ENCODE data around the gene TSPO.
A peak's percentile ranks its signal among the peaks of the same experiment; 100 is the strongest.

The TSPO gene

DNA sequence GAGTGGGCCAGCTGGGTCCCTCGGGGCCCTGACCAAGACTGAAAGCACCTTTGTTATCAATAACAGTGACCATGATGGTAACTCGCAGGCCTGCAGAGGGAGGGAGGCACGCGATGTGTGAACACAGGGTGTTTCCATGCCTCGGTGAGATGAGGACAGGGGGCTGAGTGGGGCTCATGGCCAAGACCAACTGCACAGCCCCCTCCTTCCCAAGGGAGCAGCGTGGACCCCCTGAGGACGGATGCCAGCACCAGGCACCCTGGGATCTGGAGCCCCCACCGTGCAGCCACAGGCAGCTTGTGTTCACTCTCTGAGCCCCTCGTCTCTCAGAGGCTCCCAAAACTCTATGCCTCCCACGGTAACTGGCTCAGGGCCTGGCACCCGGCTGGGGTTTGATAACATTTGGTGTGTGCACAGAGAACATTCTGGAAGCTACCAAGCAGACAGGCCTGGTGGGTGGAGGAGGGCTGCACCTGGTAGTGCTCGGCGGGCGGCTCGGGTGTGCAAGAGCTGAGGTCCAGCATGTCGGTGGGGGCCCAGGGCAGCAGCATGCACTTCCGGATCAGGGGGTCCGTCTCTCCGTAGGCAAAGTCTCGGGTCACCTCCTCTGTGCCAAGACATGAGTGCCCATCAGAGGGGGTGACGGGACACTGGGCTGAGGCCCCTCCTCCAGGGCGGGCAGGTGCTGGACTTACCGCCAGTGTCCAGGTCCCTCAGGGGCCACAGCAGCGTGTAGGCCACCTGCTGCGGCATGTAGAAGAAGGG is 28.0 kb downstream of the TSPO start:
- DNase-seq (no peak), ATAC-seq (peak; percentile 40)
- H3K27ac Mint-ChIP-seq, result no peak overlapping the region
- H3K4me1 Mint-ChIP-seq, result peaks cover 31% of the 10 kb centered on the region
- H3K9me3 Mint-ChIP-seq, result no peaks in the 10 kb centered on the region
- H3K4me3 Mint-ChIP-seq, result no peak overlapping the region
- no peaks in the 10 kb centered on the region for H3K27me3 Mint-ChIP-seq

DNA sequence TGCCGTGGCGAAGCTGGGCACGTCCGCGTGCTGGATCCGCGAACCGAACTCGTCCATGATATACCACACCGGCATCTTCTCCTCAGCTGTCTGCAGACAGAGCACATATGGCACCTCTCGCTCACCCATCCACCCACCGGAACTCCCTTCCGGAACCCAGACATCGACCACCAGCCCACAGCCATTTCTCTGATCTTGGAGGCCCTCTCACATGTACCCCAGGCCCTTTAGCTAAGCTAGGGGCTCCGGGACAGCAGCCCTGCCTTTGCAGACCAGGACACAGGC is 28.5 kb downstream of the TSPO start:
- no peak overlapping the region for H3K4me3 Mint-ChIP-seq
- ATAC-seq, result no peak
- peaks cover 36% of the 10 kb centered on the region for H3K4me1 Mint-ChIP-seq
- no peaks in the 10 kb centered on the region for H3K27me3 Mint-ChIP-seq
- no peaks in the 10 kb centered on the region for H3K9me3 Mint-ChIP-seq
- no peak overlapping the region for H3K27ac Mint-ChIP-seq
- no peak for DNase-seq

DNA sequence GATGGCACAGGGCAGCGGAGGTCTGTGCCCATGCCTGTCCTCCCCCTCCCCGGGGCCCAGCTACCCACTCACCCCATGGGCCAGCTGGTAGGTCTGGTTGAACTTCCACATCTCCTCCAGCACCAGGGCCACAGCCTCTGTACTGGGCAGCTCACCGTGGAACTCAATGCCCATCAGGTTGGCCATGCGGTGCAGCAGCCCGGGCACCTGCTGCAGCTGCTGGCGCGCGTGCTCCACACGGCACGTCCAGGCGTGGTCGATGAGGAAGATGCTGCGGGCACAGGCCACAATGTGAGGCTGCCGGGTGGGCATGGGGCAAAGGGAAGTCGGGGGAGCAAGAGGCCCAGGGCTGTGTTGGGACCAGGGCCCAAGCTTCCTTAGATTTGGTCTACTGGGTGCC is 29.3 kb downstream of the TSPO start:
- peak overlapping the region in 1 of 2 donors; percentile 94 for H3K27ac Mint-ChIP-seq
- DNase-seq, result no peak
- no peaks in the 10 kb centered on the region for H3K9me3 Mint-ChIP-seq
- ATAC-seq, result no peak
- H3K4me3 Mint-ChIP-seq, result no peak overlapping the region
- H3K27me3 Mint-ChIP-seq, result no peaks in the 10 kb centered on the region
- peaks cover 44% of the 10 kb centered on the region for H3K4me1 Mint-ChIP-seq

DNA sequence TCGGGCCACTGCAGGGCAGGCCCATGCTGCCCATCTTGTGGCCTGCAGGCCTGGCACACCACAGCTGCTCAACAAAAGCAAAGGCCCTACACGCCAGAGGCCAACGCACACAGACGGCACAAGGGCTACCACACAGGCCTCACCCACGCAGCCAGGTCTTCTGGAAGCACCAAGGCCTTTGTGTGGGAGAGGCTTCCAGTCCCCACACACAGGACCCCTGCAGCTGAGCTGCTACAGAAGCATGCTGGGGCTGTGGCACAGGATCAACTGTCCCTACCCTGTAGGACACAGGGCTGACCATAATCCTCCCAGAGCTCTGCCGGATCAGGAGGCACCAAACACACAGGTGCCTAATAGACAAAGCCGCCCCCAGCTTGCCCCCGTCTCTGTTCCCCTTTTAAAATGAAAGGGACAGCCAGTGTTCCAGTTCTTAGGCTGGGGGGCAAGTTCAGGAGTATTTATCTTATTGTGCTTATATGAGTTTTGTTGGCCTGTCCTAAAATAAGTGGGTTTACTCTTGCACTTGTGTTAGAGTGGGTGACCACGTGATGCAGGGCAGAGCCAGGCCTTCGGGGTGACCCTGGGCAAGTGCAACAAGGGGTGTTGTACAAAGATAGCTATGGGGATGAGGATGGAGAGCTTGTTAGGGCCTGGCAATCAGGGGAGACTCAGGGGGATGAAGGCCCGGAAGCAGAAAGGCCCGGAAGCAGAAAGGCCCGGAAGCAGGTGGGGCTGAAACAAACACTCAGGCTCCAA is 30.1 kb downstream of the TSPO start:
- peak overlapping the region in 1 of 2 donors; percentile 64 for H3K27ac Mint-ChIP-seq
- DNase-seq, result no peak
- H3K27me3 Mint-ChIP-seq, result no peaks in the 10 kb centered on the region
- no peaks in the 10 kb centered on the region for H3K9me3 Mint-ChIP-seq
- ATAC-seq, result no peak
- H3K4me3 Mint-ChIP-seq, result no peak overlapping the region
- H3K4me1 Mint-ChIP-seq, result peaks cover 51% of the 10 kb centered on the region

DNA sequence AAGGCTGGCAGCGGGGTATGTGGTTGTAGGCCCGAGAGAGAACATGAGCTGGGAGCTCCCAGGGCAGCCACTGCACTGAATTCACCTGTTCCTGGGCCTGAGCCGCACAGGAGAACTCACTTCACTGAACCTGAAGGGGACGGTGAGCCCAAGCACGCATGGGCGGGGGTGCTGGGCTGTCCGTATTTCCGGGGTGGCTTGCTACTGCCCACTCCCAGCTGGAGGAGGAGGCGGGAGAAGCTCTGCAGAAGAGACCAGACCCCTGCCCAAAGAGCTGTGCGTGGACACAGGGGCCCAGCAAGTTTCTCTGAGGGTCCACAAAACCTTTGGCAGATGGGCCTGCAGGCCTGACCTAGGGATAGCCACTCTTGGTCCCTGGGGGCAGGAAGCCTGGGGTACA is 30.8 kb downstream of the TSPO start:
- H3K4me1 Mint-ChIP-seq, result peaks cover 51% of the 10 kb centered on the region
- H3K9me3 Mint-ChIP-seq, result no peaks in the 10 kb centered on the region
- H3K27me3 Mint-ChIP-seq, result no peaks in the 10 kb centered on the region
- no peak overlapping the region for H3K4me3 Mint-ChIP-seq
- no peak for DNase-seq
- ATAC-seq, result no peak
- no peak overlapping the region for H3K27ac Mint-ChIP-seq

DNA sequence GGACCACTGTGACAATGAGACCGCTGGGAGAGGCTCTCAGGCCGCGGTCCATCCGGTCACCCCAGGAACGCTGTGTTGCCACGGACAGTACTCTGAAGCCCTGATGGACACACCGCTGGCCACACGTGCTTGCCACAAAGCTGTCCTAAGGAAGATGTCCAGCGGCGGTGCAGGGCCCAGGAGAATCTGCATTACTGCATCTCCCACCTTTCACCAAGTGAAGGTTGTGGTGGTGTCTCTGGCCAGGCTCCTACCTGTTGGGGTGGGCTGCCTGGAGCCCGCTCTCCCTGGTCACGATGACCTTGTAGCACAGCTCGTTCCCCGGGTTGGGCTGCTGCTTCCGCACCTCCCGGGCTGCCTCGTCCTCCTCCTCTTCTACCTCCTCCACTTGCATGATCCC is 31.4 kb downstream of the TSPO start:
- peaks cover 54% of the 10 kb centered on the region for H3K4me1 Mint-ChIP-seq
- no peaks in the 10 kb centered on the region for H3K27me3 Mint-ChIP-seq
- no peaks in the 10 kb centered on the region for H3K9me3 Mint-ChIP-seq
- no peak for DNase-seq
- H3K4me3 Mint-ChIP-seq, result no peak overlapping the region
- H3K27ac Mint-ChIP-seq, result peak overlapping the region in 1 of 2 donors; percentile 15
- ATAC-seq, result no peak

DNA sequence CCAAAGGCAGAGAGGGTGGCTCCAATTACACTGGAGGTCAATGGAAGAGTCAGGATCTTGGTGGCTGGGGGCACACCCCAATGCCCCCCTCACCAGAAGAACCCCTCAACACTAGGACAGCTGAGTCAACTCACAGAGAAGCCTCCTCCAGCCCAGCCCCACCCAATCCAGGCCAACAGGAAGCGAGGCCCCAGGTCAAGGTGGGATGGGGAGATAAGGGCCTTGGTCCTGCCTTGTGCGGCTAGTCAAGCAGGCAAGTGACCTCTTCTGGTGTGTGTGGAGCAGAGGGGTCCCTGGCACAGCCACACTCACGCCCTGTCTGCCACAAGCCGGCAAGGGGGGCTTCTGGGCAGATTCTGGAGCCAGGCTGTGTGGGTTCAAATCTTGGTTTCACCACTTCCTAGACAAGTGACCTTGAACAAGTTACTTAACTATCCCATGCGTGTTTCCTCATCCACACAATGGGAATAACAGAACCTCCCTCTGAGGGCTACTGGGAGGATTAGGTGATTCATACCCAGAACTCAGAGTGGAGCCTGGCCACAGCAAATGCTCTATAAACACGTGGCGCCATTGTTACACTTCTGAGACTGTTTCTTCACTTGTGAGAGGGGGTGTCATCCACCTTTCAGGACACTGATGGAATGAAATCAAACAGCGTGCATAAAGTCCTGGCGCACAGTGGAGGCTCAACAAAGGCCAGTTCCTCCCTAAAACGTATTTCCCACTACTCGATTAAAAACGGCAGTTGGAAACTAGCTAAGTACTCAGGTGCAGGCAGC is 32.3 kb downstream of the TSPO start:
- Mint-ChIP-seq H3K4me1 (peaks cover 59% of the 10 kb centered on the region), H3K4me3 (peak overlapping the region; percentile 41 to 48), H3K27me3 (no peaks in the 10 kb centered on the region), H3K9me3 (no peaks in the 10 kb centered on the region), H3K27ac (no peak overlapping the region)
- ATAC-seq (no peak), DNase-seq (no peak)

DNA sequence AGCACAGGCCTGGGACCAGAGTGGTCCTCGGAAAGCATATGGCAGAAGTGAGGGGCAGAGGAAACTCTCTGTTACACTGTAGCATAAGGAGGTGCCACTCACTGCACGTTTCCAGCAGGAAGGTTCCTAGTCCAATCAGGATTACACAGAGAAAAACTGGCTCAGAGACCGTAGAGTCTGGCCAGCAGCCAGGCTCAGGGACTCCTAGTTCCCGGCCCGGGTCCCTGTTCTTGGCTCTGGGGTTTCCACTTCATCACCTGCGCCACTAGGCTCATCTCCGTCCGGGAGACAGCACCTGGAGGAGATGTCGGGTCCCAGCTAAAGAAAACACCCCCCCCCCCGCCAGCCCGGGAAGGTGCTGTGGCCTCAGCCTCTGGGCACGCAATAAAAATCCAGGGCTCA is 34.5 kb downstream of the TSPO start:
- H3K27ac Mint-ChIP-seq, result peak overlapping the region; percentile 57 to 59
- H3K4me1 Mint-ChIP-seq, result peaks cover 54% of the 10 kb centered on the region
- H3K27me3 Mint-ChIP-seq, result no peaks in the 10 kb centered on the region
- H3K4me3 Mint-ChIP-seq, result peak overlapping the region; percentile 82 to 83
- DNase-seq (no peak), ATAC-seq (no peak)
- peaks cover 0 to 5% of the 10 kb centered on the region in 2 donors for H3K9me3 Mint-ChIP-seq

DNA sequence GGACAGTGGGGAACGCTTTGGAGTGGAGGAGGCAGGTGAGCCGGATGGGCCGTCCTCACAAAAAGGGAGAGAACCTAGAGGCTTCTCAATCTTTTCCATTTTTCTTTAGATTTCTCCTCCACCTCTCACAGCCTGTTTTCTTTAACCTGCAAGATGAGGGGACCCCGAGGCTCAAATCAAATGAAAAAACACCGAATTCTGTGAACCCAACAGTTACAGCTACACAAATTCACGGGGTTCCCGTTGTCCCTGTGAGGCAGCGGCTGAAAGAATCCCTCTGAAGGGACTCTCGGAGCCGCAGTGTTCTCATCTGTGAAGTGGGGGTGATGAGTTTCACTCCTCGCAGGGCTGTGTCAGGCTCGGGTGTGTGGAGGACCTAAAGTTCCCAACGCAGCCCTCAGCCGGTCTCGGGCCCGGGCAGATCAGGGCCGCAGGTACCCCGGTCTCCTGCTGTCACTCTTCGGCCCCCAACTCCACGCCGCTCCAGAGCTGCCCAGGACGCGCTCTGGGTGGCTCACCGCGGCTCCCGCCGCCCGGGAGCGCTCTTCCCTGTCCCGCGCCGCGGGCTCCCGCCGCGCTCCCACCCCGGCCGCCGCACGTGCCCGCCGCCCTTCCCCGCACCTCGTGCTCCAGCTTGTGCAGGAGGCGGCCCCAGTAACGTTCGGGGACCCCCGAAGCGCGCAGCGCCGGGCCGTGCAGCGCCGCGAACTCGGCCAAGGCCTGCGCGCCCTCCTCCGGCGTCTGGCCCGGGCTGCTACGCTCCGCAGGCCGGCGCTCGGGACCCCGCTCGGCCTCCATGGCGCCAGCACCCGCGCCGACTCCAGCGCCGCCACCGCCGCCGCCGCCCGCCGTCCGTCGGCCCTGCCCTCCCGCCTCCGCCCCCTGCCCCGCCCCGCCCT is 35.2 kb downstream of the TSPO start, which contains the start of gene TTLL12:
Gene TTLL12 (minus strand): TSS at position 863 of the 899 bp plus-strand sequence. CDS start 65 bp downstream, at position 798.
- DNase-seq, result peak; percentile 63 to 71
- ATAC-seq, result peak; percentile 45
- H3K27me3 Mint-ChIP-seq, result no peaks in the 10 kb centered on the region
- peak within 1 kb of the TSS; percentile 96 to 97 for H3K27ac Mint-ChIP-seq
- peaks cover 49% of the 10 kb centered on the region for H3K4me1 Mint-ChIP-seq
- H3K9me3 Mint-ChIP-seq, result peaks cover 0 to 12% of the 10 kb centered on the region in 2 donors
- peak within 1 kb of the TSS; percentile 88 to 89 for H3K4me3 Mint-ChIP-seq

DNA sequence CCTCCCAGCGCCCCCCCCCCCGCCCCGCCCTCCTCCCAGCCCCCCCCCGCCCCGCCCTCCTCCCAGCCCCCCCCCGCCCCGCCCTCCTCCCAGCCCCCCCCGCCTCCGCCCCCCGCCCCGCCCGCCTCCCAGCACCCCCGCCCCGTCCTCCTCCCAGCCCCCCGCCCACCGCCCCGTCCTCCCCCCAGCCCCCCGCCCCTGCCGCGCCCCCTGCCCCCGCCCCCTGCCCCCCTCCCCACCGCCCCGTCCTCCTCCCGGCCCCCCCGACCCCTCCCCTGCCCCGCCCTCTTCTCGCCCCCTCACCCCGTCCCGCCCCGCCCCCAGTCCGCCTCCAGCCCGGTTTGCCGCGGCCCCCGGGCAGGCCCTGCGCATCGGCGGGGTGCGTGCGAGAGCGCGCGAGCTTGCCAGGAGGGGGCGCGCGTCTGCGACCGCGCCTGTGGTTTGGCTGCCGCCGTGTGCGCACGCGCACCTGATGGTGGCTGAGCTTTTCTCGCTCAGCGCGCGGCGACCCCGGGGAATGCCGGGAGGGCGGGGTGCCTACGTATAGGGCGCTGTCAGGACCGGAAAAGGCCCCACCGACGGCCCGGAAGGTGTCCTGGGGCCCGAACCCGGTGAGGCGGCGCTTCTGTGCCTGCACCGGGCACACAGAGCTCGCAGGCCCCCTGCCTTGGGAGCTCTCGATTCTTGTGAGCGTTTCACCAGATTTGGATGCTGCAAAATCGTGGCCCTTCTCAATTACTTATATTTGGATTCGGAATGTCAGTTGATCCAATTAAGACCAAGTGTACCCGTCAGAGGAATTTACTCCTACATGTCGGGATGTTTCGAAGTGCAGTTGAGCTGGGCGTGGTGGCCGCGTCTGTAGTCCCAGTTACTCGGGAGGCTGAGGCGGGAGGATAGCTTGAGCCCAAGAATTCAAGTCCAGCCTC is 36.1 kb downstream of the TSPO start:
- Mint-ChIP-seq H3K4me1 (peaks cover 44% of the 10 kb centered on the region), H3K27ac (peak overlapping the region; percentile 96 to 97), H3K4me3 (peak overlapping the region; percentile 88 to 89), H3K27me3 (no peaks in the 10 kb centered on the region), H3K9me3 (peaks cover 0 to 13% of the 10 kb centered on the region in 2 donors)
- ATAC-seq, result peak; percentile 96
- peak; percentile 97 to 98 for DNase-seq

DNA sequence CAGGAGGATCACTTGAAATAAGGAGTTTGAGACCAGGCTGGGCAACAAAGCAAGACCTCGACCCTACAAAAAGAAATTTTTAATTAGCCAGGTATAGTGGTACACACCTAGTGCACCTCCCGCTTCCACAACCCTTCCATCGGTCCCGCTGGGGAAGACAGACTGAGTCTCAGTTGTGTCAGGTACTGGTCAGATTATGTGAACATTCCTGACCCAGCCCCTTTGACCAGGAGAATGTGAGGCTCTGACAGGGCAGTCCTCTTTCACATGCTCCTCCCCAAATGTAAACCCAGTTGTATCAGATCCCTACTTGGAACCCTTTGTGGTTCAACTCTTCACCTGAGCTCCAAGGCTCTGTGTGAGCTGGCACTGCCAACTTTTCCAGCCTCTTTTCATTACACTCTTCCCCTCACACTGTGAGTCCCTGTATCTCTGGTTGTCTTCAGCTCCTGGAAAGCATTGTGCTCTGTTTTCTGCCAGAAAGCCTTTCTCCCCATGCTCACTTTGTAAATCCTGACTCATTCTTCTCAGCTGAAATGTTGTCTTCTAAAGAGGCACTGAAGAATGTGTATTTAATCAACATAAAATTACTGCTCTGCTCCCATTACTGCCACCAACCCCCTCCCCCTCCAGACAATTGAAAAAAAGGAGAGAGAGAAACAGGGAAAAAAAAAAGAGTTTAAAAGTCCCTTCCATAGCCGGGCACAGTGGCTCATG is 37.6 kb downstream of the TSPO start:
- Mint-ChIP-seq H3K27me3 (no peaks in the 10 kb centered on the region), H3K9me3 (peaks cover 0 to 13% of the 10 kb centered on the region in 2 donors), H3K4me3 (peak overlapping the region in 1 of 2 donors; percentile 13), H3K27ac (no peak overlapping the region), H3K4me1 (peaks cover 32% of the 10 kb centered on the region)
- ATAC-seq (no peak), DNase-seq (no peak)

DNA sequence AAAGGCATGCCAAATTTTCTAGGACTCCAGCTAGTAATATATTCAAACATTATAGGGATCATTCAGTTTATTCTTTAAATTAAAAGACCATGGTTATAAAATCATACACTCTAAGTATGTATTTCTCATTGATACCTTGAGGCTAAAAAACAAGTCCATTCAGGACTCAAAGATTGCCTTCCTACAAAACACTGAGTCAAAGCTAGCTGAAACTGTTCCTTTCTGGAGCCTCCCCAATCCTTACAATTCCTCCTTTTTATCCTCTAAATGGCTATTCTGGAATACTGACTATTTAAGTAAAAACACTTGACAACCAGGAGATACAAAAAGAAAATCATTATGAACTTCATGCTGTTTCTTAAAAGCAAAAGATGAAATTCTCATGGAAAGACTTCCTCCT is 40.5 kb downstream of the TSPO start:
- Mint-ChIP-seq H3K27ac (no peak overlapping the region), H3K9me3 (peaks cover 0 to 13% of the 10 kb centered on the region in 2 donors), H3K4me1 (peaks cover 7% of the 10 kb centered on the region), H3K4me3 (no peak overlapping the region), H3K27me3 (no peaks in the 10 kb centered on the region)
- ATAC-seq (no peak), DNase-seq (no peak)

DNA sequence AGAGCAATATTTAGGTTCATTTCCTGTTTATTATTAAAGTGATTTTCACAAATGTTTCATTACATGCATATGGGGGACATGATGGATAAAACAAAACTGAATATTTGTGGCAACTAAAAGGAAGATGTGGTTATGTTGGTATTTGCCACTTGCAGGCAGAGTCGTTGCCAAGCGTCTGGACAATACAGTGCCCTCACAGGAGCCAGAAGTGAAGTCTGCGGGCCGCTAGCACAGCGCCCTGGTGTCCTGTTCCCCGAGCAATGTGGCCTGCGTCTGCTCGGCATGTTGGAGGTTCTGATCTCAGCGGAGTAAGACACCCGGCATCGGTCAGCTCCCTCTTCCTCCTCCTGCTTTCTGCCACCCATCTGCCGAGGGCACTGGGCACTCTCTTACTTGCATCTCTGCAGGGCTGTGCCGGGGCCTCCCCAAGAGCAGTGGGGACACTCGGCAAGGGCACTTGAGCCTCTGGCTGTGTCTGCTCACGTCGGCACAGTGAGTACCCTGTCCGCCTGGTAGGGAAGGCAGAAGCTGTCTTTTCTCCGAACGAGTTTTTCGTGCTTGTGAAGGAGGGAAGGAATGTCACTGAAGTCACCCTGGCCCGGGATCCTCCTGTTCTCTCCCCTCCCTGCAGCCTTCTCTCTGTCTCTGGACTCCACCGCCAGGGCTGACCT is 46.0 kb downstream of the TSPO start:
- DNase-seq (no peak), ATAC-seq (no peak)
- no peak overlapping the region for H3K4me3 Mint-ChIP-seq
- peaks cover 14% of the 10 kb centered on the region for H3K27me3 Mint-ChIP-seq
- H3K4me1 Mint-ChIP-seq, result no peaks in the 10 kb centered on the region
- peak overlapping the region in 1 of 2 donors; percentile 19 for H3K27ac Mint-ChIP-seq
- H3K9me3 Mint-ChIP-seq, result no peaks in the 10 kb centered on the region

Data from stimulated activated naive CD8-positive, alpha-beta T cell treated with anti-CD3 and anti-CD28 coated beads, Interleukin-15, amount 100 ng/mL, for 72 hours (primary cell).